Stimulated activated CD8-positive, alpha-beta memory T cell treated with anti-CD3 and anti-CD28 coated beads, Interleukin-15, amount 100 ng/mL, for 48 hours (primary cell): ENCODE data around the gene CPT2.

Source experiments
- DNase-seq, 2 donors: peaks; one replicate each; pipeline ENCODE4 v3.0.0-alpha.2; 2020; ENCODE audit warnings: low read depth in 2 of 2

CPT2 gene

DNA sequence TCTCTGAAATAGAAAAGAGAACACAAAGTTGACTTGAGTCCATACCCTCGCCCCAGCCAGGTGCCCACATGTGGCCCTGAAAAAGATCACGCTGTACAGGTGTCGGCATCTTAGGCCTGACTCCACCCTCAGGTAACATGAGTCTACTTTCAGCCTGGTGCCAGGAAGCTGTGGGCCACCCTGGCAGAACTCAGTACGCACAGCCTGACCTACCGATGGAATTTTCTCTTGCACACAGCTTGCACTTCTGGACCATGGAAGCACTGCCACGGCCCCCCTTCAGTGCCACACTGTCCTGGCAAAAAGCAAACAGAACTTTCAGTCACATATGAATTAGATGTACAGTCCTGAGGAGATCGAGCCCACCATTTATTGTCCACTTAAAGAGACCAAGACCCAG is 21.6 kb downstream of the CPT2 start:
- DNase-seq, result no peak

DNA sequence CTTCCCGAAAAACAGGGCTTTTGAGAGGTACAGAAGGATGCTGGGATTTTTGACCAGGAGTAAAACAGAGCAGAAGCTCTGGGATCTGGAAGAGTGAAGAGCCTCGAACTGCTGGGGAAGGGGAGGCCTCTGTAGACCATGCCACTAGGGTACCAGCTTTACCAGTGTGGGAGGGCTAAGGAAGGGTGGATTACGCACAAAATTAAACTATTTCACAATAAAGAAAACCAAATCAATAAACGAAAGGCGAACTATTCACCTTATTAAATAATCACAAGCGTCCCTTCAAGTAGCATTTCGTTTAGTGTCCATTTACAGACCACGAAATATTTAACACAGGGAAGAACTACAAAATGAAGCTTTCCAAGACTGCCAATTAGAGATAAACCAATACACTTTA is 23.1 kb downstream of the CPT2 start:
- DNase-seq, result no peak

DNA sequence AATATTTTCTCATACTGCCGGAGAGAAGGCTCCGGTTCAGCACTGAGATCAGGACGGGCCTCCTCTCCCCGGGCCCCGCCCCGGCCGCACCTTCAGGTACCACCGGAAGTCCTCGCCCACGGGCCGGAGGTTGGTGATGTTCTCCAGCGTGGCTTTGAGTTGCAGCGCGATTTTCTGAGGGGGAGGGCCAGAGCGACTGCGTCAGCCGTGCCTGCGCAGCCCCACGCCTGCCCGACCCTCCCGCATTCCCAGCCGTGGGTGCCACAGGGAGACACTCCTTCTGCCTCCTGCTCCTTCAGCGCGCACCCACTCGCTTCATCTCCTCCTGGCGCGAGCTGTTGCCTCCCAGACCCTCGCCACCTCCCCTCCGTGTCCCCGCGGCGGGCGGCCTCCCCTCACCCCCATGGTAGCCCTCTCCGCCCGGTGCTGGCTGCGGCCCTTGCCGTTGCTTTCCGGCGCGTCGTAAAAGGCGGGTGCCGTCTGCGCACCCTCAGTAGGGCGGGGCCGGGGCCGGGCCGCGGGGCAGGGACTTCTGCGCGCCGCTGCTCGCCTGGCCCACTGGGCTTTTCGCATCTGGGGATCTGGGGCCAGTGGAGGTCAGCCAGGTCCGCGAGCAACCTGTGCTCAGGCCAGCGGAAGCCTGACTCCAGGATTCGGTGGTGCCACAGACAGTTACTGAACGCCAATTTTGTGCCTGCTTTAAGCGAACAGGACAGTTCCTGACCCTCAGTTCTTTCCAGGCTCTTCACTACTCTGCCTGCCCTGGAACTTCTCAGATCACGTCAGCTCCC is 23.7 kb downstream of the CPT2 start, which contains the start of gene CZIB:
TSS of gene CZIB (minus strand) at position 464 of the 791 bp plus-strand sequence. CDS start at position 405, 59 bp downstream.
- DNase-seq, result peak; percentile 93 to 94

DNA sequence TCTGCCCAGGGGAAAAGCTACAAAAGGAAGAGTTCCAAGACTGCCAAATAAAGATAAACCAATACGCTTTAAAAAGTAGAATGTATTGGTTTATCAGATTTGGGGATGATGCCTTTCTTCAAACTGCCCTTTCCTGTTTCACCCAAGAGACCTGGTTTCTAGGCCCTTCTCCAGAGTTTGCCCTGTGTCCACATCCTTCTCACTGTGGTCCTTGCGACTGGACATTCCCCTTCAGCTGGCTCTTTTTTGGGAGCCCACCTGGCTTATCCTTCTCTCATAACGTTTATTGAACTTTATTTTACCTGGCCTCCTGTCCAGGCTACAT is 24.3 kb downstream of the CPT2 start:
- no peak for DNase-seq

DNA sequence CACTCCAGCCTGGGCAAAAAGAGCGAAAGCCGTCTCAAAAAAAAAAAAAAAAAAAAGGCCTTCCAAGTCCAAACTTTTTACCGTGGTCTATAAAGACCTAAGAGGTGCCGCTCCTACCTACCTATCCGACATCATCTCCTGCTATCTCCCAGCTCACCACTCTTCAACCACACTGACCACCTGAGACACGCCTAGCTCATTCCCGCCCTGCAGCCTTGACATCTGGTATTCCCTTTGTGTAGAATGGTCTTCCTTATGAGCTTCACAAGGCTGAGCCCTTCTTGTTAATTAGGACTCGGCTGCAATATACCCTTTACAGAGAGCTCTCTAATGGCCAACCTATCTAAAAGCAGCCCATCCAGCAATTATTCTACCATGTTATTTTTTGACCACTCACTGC is 41.0 kb downstream of the CPT2 start:
- no peak for DNase-seq

DNA sequence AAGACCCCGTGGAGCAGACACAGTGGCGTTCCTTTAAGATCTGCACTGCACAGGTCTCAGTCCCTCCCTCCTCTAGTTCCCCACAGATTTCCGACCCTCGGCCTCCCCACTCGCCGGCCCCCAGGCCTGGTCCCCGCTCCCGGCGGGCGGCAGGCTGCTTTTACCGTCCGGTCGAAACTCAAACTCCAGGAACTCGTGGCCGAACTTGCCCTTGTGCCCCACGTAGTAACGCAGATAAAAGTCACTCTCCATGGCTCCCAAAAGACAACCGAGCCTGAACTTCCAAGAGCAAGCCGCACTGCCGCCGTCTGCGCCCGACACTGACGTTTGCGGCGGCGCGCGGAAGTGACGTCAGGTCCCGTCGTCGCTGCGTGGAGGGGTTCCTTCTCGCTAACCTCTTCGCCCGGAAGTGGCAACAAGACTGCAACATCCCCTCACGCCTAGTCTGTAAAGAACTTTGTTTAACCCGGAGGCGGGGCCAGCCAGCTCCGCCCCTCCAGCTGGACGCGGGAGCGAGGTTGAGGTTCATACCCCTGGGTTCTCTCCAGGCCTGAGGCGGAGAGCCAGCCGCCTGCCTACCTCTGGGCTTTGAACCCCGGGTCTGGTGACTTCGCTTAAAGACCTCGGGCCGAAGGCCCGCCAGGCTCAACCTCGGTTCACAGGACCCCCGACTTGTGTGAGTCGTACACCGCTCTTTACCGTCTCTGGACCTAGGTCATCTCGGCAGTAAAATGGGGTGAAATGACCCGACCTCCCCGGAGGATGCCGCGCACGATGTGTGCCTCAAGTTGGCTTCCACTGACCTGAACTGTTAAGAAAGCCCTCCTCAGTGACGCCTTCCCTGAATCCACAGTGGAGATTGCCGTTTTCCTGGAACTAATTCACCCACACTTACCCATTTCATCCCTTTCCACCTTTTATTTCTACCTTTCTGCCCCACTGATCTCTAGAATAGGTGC is 41.9 kb downstream of the CPT2 start, which contains the start of gene MAGOH:
TSS of gene MAGOH (minus strand) at position 322 of the 959 bp plus-strand sequence. CDS start at position 252, 70 bp downstream.
- DNase-seq, result peak; percentile 92 to 93

DNA sequence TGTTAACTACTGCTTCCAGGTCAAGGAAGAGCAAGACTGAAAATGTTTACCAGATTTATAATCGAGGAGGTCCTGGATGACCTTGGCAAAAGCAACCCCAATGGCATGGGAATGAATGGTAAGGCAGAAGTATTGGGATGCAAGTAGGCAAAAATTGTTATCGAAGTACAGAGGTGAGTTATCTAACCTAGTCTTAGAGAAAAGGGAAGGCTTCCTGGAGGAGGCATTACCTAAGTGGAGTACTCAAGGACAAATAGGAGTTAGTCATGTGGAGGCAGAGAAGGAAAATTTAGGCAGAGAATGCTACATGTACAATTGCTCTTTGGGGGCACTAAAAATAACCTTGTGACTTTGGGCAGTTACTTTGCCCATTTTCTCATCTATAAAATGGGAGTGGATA is 45.2 kb downstream of the CPT2 start:
- no peak for DNase-seq

DNA sequence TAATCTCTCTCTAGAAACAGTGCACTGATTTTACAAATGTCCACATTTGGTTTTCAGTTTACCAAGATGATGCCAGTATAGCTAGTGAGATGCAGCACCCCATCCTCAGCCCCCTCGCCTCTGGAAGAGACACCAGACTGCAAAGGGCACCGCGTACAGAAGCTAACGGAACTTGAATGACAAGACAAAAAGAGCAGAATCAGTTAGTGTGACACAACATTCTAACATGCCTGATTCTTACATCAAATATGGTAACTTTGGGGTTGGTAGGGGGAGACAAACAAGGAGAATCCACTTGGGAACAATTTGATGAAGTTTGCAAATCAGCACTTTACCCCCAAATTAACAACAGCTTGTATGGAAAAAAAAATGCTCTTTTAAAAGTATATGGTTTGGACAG is 45.8 kb downstream of the CPT2 start:
- DNase-seq, result no peak

DNA sequence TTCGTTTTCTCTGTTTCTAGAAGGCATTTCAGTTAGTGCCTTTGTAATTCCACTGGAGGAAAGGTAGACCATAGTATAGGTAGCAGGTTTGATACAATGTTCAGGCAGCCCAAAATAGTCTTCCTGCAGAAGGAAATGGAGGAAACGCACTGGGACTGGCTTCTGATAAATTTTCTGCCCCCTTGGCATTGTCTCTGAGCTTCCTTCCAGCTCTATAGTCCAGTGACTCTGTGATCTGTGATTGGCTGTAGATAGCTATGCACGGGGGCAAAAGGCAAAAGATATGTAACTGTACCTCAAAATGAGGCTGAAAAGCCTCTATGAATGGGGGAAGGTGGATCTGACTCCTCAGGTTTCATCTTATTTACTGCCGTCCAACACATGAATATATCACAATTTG is 47.5 kb downstream of the CPT2 start:
- no peak for DNase-seq

DNA sequence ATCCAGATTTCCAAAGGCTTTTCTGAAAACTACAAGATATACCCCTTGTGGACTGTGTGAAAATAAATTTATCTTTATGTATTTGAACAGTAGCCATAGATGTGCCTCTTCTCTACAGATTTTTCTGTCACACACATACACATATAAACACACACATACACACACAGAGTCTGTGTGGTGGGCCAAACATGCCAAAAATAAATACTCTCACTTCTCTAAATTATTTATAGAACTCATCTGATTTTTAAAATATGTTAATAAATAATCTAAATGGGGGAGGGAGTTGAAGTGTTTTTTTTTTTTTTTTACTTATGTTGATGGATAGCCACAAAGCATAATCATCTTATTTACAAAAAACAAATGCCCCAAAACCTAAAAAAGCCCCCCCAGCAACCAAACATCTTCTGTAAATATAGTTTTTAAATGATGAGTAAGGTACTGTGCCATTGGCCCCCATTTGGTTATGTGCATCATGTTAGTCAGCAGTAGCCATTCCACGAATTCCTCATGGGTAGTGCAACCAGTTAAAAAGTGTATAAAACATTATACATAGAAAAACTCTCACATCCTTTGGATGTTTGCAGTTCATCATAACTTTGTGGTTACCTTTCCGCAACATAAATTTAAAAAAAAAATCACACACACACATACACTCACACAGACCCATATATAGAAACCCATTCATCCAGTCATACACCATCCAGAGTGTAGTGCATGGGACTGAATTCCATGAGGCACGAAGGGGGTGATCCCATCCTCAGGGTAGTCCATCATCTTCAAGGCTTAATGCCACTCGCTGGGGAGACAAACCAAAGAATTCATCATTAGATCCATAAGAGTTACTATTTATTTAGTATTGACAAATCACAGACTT is 49.9 kb downstream of the CPT2 start:
- no peak for DNase-seq

DNA sequence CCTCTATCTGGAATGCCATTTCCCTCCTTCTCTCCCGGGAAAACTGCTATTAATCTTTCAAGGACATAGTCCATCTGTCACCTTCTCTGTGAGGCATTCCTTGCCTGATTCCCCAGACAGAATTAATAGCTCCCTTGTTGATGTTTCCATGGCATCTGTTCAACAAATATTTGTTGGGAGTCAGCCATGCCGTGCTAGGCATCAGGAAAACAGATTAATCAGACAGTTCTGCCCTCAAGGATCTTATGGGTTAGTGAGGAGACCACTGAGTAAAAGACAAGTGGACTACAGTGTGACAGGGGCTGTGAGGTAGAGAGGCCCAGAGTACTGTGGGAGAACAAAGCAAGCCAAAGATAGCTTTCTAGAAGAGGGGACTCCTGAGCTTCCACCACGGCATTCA is 53.1 kb downstream of the CPT2 start:
- DNase-seq, result no peak

DNA sequence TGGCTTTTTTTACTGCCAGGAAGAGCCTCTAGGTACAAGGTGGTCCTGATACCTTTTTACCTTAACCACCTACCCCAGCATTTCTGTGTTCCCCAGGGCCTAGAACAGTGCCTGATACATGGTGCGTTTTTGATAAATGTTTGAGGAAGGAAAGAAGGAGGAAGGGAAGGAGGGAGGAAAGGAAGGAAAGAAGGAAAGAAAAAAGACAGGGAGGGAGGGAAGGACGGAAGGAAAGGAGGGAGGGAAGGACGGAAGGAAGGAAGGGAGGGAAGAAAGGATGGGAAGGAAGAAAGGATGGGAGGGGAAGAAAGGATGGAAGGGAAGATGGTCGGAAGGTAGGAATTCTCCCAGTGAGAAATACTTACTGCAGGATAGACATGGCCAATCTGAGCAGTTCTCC is 53.7 kb downstream of the CPT2 start:
- no peak for DNase-seq

DNA sequence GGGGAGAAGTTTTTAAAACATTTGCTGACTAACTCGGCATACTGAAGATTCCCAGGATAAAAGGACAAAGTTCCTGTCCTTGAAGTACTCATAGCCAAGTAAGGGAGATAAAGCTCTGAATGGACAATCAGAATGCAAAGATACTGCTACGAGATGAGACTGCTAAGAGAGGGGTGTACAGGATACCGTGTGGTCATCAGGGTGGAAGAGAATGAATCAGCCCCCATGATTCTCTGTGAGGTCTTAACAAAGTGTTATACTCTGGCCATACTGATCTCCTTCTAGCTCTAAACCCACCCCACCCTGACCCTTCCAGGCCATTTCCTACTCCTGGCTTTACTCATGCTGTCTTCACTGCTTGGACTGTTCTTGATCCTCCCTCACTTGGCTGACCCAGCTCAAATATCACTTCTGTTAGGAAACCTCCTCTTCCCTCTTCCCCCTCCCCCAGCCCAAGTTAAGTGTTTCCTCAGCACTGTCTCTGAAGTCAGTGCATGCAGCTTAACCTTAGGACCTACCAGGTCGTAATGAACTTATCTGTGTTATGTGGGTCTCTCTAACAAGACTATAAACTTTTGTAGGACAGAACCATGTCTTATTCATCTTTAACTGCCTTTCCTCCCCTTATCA is 57.5 kb downstream of the CPT2 start:
- DNase-seq, result no peak

DNA sequence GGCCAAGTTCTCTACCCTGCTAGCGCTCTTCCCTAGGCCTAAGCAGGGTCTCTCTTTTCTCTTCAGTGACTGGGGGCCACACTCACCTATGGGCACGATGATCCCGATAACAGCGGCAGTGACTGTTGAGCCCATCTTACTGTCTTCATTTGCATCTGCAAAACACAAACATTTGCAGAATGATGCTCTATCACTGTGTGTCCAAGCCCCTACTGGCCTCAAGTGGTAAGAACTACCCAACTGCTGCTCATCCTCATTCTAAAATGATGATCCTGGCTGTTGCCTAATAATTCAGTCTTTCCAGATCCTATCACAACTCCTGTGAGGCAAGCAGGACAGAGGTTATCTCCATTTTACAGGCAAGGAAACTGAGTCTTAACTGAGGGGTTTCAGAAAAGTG is 58.4 kb downstream of the CPT2 start:
- no peak for DNase-seq

DNA sequence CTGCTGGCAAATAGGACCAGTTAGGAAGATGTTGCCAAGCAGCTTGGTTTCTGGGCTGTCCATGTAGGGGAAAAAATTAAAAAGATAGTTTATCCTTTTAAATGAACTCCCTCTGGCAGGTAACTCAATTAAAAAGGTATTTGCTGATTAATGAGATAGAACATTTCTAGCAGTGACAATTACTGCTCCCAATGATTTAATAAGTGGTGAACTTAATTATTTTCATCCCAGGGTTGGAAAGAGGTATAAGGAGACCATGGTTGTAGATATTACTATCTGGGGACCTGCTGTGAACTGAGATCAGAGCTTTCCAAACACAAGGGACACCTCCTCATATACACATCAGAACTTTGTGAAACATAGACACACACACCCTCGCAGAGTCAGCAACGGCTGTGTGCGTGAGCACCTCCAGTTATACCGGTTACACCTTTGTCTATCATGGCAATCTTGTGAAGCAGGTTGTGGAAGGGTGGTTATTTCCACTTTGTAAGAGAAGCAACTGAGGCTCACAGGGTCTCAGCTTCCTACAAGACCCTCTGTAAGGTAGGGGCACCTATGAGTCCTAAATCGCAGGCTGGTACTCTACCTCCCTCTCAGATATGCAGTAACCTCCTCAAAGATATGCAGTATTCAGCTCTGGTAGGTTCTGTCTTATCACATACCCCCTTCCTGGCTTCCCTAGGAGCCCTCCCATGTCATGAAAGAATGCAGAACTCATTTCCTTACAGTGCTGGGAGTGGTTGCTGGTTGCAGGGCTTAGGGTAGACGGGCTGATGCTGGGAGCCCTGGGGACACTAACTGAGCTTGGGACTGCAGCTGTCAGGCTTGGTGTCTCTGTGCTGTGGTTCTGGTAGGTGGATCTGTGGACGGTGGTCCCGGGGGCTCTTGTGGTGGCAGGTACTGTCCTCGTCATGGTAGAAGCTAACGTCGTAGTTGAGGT is 60.2 kb downstream of the CPT2 start:
- no peak for DNase-seq

DNA sequence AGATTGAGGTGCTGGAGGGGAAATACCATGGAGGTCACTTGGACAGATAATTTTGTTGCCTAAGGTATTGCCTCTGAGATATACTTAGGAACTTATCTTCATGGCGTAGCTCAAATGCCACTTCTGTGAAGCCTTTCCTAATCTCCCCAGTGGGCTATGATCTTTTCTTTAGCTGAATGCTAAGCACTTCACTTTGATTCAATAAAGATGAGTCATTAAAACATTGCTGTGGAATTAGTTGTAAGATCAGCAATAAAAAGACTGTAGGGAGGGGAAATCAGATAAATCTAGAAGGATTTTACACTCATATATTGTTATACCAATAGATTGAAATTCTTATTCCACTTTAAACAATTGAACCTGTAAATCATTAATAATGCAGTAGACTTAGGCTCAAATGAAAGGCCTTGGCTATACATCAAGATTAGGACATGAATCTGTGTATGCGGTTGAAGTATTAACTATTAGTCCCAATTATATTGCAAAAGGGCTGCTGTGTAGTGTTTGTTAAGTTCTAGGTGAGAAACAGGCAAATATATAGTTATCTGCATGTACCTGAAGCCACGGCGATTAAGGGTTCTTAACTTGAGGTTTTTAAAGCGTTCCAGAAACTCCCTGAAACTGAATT is 60.9 kb downstream of the CPT2 start:
- DNase-seq, result no peak

DNA sequence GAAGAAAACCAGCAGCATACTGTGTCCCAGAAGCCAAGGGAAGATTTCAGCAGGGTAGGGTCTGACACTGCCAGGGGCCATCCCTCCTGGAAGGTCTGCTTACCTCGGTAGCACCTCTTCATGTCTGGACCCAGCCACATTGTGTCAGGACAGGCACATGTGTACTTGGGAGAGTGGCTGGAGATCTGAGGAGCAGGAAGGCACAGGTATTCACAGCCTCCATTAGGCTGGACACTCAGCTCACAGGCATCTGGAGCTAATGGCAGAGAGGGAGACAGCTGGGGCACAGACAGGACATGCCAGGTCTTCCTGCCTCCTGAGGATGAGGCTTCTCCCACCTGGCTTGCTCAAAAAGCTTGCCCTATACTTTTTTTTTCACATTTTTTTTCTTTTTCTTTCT is 61.6 kb downstream of the CPT2 start:
- DNase-seq, result no peak

DNA sequence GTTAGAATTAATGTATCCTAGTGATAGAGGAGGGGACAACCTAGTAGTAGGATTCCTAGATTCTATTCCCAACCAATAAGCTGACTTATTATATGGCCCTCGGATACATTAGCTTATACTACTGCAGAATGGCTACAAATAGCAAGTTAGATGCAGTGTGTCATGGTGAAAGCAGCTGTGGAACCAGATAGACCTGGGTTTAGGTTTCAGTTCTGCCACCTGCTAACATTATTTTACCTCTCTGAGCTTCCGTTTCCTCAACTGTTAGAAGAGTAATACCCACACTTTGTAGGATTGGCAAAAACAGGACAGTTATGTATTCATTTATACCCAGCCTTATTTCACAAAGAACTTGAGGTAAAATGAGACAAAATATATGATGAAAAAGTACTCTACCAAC is 63.3 kb downstream of the CPT2 start:
- no peak for DNase-seq

DNA sequence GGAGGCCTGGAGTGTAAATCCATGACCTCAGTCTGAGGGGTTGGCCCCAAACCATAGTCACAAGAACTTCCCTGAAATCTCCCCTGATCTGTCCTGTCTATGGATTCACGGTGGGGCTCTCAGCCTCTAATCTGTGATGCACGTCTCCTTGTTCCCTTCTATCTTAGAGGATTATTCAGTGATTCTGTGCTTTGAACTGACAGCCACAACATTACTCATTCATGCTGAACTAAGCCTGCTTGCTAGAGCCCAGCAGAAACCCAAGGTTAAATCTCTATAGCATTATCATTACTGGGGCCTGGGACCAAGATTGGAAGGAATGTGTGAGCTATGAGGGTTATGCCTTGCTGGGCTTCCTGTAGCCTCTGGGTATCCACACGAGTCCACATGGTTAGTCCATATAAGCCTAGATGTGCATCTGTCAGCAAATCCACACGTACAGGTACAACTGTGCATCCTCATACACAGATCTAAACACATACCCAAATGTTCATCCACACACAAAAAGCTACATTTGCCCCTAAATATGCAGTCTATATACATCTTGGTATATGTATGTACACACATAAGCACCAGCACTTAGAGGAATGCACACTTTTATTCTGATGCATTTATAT is 64.1 kb downstream of the CPT2 start:
- no peak for DNase-seq
